Measurements from ENCODE around the gene SMIM20.

SMIM20 gene

DNA sequence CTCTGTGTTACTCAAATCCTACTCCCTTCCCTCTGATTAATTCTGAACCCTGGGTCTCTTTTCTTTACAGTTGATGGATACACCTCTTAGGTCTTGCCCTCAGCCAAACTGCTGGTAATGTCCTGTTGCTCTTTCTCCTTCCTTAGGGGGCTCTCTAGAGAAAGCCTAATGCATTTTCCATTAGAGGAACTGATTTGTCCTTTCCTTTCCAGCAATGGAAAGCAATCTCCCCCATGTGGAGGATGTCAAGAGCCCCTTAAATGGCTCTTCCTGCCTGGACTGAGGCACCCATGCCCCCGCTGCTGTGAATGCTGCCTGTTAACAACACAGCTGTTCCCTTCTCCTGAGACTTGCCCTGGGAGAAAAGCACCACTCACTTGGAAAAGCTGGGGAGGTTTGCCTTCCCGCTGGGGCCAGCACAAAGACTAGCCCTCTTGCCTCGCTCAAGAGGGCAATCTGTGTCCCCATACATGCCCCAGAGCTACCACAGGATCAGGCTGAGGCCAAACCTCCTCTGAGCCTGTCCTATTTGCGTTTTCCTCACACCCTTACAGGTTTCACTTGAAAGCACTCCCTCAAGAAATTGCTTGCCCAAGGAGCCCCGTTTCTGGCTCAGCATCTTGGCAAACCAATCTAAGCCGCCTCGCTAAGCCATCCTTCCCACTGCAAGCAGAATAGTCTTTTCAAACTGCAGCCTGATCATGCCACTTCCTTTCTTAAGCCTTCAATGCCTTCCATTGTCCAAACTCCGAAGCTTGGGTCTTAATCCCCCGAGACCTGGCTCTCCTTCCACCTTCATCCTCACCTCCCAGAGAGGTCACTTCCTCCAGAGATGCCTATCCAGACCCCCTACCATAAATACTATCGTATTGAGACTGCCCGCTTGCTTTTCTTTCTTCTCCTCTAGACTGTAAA is 23.2 kb upstream of the SMIM20 start:
- Histone ChIP-seq H3K79me2 (ENCODE audit: control insufficient read depth, low read length) (no peaks in the 10 kb centered on the region), H3F3A (ENCODE audit: control insufficient read depth, insufficient read depth) (no peaks in the 10 kb centered on the region), H3K9me2 (replicated peaks; ENCODE audit: control insufficient read depth, low read length) (no peaks in the 10 kb centered on the region), H3K27ac (ENCODE audit: low read depth, low read length) (no peak overlapping the region), H4K20me1 (ENCODE audit: control insufficient read depth, insufficient read depth, low read depth, low read length) (no peaks in the 10 kb centered on the region), H3K36me3 (ENCODE audit: control insufficient read depth, low read length) (no peaks in the 10 kb centered on the region), H3K27me3 (ENCODE audit: control insufficient read depth, low read length) (no peaks in the 10 kb centered on the region), H3K4me3 (ENCODE audit: low read length) (no peak overlapping the region), H3K4me1 (ENCODE audit: control insufficient read depth, low read length) (peaks cover 16% of the 10 kb centered on the region), H3K4me2 (ENCODE audit: low read length) (peak overlapping the region; percentile 28; the same call in 1 of the 2 replicates), H3K9me3 (ENCODE audit: control insufficient read depth, insufficient read depth, low read length) (no peaks in the 10 kb centered on the region)
- TF ChIP-seq, protein P1, sequence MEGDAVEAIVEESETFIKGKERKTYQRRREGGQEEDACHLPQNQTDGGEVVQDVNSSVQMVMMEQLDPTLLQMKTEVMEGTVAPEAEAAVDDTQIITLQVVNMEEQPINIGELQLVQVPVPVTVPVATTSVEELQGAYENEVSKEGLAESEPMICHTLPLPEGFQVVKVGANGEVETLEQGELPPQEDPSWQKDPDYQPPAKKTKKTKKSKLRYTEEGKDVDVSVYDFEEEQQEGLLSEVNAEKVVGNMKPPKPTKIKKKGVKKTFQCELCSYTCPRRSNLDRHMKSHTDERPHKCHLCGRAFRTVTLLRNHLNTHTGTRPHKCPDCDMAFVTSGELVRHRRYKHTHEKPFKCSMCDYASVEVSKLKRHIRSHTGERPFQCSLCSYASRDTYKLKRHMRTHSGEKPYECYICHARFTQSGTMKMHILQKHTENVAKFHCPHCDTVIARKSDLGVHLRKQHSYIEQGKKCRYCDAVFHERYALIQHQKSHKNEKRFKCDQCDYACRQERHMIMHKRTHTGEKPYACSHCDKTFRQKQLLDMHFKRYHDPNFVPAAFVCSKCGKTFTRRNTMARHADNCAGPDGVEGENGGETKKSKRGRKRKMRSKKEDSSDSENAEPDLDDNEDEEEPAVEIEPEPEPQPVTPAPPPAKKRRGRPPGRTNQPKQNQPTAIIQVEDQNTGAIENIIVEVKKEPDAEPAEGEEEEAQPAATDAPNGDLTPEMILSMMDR (IDR thresholded peaks at IDR 0.05; ENCODE audit: low read depth, low read length, poor library complexity, severe bottlenecking): peak; percentile 38
- TF ChIP-seq EZH2phosphoT487 (IDR thresholded peaks at IDR 0.05; ENCODE audit: borderline replicate concordance, low read length): no peak

DNA sequence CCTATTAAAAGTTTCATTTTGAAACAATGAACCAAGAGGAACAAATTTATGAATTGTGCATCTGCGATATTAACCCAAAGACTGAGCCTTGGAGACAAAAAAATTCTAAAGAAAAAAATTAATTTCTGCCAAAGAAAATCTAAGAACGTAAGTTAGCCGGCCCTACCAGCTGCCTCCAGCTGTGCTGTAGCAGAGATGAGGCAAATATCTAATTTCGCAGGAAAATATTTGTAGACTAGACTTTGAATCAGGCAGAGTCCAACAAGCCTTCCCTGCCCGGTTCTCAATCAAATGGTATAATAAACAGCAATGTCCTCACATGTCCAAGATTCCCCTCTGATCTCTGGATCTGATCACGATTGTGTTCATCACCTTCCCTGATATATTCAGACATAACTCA is 21.2 kb upstream of the SMIM20 start:
- H3K79me2 ChIP-seq (ENCODE audit: control insufficient read depth, low read length): no peaks in the 10 kb centered on the region
- no peaks in the 10 kb centered on the region for H3K9me3 ChIP-seq (ENCODE audit: control insufficient read depth, insufficient read depth, low read length)
- no peak overlapping the region for H3K4me2 ChIP-seq (ENCODE audit: low read length)
- no peaks in the 10 kb centered on the region for H3K9me2 ChIP-seq (replicated peaks; ENCODE audit: control insufficient read depth, low read length)
- no peak overlapping the region for H3K4me3 ChIP-seq (ENCODE audit: low read length)
- no peaks in the 10 kb centered on the region for H4K20me1 ChIP-seq (ENCODE audit: control insufficient read depth, insufficient read depth, low read depth, low read length)
- H3F3A ChIP-seq (ENCODE audit: control insufficient read depth, insufficient read depth): no peaks in the 10 kb centered on the region
- no peak overlapping the region for H3K27ac ChIP-seq (ENCODE audit: low read depth, low read length)
- TF ChIP-seq, protein P1 (IDR thresholded peaks at IDR 0.05; ENCODE audit: low read depth, low read length, poor library complexity, severe bottlenecking): no peak
- no peak for TF ChIP-seq EZH2phosphoT487 (IDR thresholded peaks at IDR 0.05; ENCODE audit: borderline replicate concordance, low read length)
- H3K36me3 ChIP-seq (ENCODE audit: control insufficient read depth, low read length): no peaks in the 10 kb centered on the region
- no peaks in the 10 kb centered on the region for H3K27me3 ChIP-seq (ENCODE audit: control insufficient read depth, low read length)
- peaks cover 16% of the 10 kb centered on the region for H3K4me1 ChIP-seq (ENCODE audit: control insufficient read depth, low read length)

DNA sequence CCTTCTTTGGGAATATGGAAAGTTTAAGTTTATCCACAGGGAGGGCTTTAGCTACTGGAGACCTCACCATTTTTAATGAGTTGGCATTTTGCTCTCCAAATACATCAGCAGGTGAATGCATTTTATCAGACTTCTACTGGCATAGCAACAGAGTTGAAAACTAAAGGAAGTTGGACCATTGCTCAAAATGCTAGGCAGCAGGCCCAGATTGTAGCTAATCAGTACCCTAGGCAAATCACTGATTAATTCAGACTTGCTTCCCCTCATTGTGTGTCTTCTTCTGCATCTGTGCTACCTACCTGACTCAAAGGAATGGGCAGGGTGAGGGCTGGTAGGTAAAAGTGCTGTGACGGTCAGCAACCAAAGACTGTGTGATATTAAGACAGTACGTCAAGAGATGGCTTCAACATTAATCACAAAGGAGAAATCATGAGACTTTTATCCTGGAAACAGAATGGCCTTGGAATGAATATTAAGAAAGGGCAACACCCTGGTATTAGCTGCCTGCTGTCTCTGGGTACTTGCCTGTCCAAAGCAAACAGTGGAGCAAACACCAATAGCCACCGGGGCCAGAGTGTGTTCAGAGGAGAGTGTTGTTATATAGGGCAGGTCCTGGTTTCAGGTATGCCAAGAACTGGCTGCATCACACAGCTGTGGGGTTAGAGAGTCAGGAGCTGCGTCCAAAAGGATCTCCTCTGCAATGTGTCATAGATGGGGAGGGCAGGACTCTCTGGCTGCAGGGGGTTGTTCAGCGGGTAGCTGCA is 17.1 kb upstream of the SMIM20 start:
- H3K4me2 ChIP-seq (ENCODE audit: low read length): no peak overlapping the region
- H3K9me3 ChIP-seq (ENCODE audit: control insufficient read depth, insufficient read depth, low read length): no peaks in the 10 kb centered on the region
- H3K9me2 ChIP-seq (replicated peaks; ENCODE audit: control insufficient read depth, low read length): no peaks in the 10 kb centered on the region
- no peak overlapping the region for H3K27ac ChIP-seq (ENCODE audit: low read depth, low read length)
- H3K27me3 ChIP-seq (ENCODE audit: control insufficient read depth, low read length): no peaks in the 10 kb centered on the region
- peaks cover 11% of the 10 kb centered on the region for H3K4me1 ChIP-seq (ENCODE audit: control insufficient read depth, low read length)
- no peaks in the 10 kb centered on the region for H3K79me2 ChIP-seq (ENCODE audit: control insufficient read depth, low read length)
- H3F3A ChIP-seq (ENCODE audit: control insufficient read depth, insufficient read depth): no peaks in the 10 kb centered on the region
- no peaks in the 10 kb centered on the region for H3K36me3 ChIP-seq (ENCODE audit: control insufficient read depth, low read length)
- TF ChIP-seq, protein P1 (IDR thresholded peaks at IDR 0.05; ENCODE audit: low read depth, low read length, poor library complexity, severe bottlenecking): no peak
- TF ChIP-seq EZH2phosphoT487 (IDR thresholded peaks at IDR 0.05; ENCODE audit: borderline replicate concordance, low read length): no peak
- H4K20me1 ChIP-seq (ENCODE audit: control insufficient read depth, insufficient read depth, low read depth, low read length): no peaks in the 10 kb centered on the region
- H3K4me3 ChIP-seq (ENCODE audit: low read length): no peak overlapping the region

All from DOHH2 (cell line).